Endothelial cell of umbilical vein (primary cell): Measurements from ENCODE around the gene KCTD16.

Experiments
- JUN ChIP-seq: IDR thresholded peaks from 2 replicates; pipeline ENCODE4 v1.6.1; 2011; ENCODE audit warnings: borderline replicate concordance, low read depth; ENCODE audit not compliant: insufficient read length, insufficient read depth
- POLR2A ChIP-seq: IDR thresholded peaks from 2 replicates; pipeline ENCODE4 v1.6.1; 2012; ENCODE audit warnings: low read depth, mild to moderate bottlenecking, control low read depth, low read length
- TF ChIP-seq, protein P1 (sequence below), 2 donors: IDR thresholded peaks; 1 replicate in 1 of 2; 2 replicates in 1 of 2; pipeline ENCODE4 v1.5.1; 2011; ENCODE audit warnings: low read length in 2 of 2, mild to moderate bottlenecking in 2 of 2, moderate library complexity in 2 of 2, control low read depth in 1 of 2, inconsistent platforms in 1 of 2, low read depth in 1 of 2; ENCODE audit not compliant: insufficient read depth in 1 of 2; ENCODE audit errors: extremely low read depth in 1 of 2

DNA sequence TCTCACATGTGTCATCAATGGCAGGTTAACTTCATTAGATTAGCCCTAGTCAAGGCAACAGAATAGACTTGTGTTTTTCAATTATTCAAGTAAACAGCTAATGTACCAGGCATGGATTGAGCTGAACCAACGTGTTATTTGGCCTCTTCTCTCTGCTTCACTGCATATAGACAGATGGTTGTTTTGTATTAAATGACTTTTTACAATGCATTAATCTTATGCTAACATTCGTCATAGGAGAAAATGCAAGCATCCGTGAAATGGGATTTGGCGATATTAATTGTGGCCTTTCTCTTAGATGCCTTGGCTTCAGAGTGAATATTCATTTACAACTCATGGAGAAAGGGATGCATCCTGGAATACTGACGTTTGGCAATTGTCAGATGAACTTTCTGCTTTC, 208.0 kb downstream of the KCTD16 start:
- TF ChIP-seq, protein P1, sequence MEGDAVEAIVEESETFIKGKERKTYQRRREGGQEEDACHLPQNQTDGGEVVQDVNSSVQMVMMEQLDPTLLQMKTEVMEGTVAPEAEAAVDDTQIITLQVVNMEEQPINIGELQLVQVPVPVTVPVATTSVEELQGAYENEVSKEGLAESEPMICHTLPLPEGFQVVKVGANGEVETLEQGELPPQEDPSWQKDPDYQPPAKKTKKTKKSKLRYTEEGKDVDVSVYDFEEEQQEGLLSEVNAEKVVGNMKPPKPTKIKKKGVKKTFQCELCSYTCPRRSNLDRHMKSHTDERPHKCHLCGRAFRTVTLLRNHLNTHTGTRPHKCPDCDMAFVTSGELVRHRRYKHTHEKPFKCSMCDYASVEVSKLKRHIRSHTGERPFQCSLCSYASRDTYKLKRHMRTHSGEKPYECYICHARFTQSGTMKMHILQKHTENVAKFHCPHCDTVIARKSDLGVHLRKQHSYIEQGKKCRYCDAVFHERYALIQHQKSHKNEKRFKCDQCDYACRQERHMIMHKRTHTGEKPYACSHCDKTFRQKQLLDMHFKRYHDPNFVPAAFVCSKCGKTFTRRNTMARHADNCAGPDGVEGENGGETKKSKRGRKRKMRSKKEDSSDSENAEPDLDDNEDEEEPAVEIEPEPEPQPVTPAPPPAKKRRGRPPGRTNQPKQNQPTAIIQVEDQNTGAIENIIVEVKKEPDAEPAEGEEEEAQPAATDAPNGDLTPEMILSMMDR (IDR thresholded peaks at IDR 0.05; ENCODE audit: extremely low read depth in 1 of 2, insufficient read depth in 1 of 2, low read depth in 1 of 2, low read length in 2 of 2): no peak
- no peak for TF ChIP-seq POLR2A
- no peak for TF ChIP-seq JUN
